ENCODE data around the gene IDNK.

IDNK gene

DNA sequence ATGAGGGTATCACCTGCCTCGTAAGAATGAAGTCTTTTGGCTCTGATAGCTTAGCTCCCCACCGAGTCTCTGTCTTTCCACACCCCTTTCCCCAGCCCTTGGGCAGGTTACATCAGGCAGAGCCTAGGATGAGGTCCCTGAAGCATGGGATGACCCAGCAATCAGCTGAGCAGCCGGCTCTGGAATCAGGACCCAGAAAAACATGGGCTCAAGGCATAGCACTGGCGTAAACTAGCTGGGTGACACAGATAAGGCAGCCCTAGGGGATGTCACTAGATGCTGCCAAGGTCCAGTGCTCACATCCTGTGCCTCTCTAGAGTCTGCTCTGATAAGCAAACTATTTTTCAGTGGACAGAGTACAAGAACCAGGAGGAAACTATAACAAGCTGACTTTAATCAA is 26.6 kb downstream of the IDNK start:
- Histone ChIP-seq H3K9ac (ENCODE audit: low read depth, low read length) (no peak overlapping the region), H3K36me3 (ENCODE audit: insufficient read depth, low read length) (peaks cover 16% of the 10 kb centered on the region), H3K9me3 (ENCODE audit: control insufficient read depth, insufficient read depth, low read length) (no peaks in the 10 kb centered on the region), H3K4me1 (ENCODE audit: insufficient read depth, low read length) (no peaks in the 10 kb centered on the region)

DNA sequence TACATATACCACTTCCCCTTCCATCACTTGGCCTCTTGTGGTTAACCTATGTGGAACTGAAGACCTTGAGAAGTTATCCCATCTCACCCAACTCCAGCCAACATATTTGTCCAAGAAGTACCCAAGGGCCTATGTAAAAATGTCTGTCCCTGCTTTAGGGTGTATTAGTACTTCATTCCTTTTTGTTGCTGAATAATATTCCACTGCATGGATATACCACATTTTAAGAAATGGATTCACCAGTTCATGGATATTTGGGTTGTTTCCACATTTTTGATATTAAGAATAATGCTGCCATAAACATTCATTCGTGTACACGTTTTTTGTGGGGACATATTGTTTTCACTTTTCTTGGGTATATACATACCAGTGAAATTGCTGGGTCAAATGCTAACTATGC is 28.6 kb downstream of the IDNK start:
- H3K36me3 ChIP-seq (ENCODE audit: insufficient read depth, low read length), result peaks cover 16% of the 10 kb centered on the region
- H3K4me1 ChIP-seq (ENCODE audit: insufficient read depth, low read length), result no peaks in the 10 kb centered on the region
- H3K9me3 ChIP-seq (ENCODE audit: control insufficient read depth, insufficient read depth, low read length), result no peaks in the 10 kb centered on the region
- H3K9ac ChIP-seq (ENCODE audit: low read depth, low read length), result no peak overlapping the region

DNA sequence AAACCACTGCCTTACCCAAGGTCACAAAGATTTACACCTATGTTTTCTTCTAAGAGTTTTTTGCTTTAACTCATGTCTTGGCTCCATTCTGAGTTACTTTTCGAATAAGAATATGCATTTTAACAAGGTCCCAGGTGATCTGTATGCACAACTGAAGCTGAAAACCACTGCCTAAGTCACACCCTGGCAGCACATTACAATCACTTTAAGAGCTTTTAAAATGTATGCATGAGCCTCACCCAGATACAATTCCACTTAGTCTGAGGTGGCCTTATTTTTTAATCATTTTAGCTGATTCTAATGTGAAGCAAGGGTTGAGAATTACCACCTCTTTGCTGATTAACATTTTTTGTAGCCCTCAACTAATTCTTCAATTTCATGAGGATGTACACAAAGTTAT is 29.5 kb downstream of the IDNK start:
- Histone ChIP-seq H3K36me3 (ENCODE audit: insufficient read depth, low read length) (peaks cover 16% of the 10 kb centered on the region), H3K9ac (ENCODE audit: low read depth, low read length) (no peak overlapping the region), H3K9me3 (ENCODE audit: control insufficient read depth, insufficient read depth, low read length) (no peaks in the 10 kb centered on the region), H3K4me1 (ENCODE audit: insufficient read depth, low read length) (no peaks in the 10 kb centered on the region)

DNA sequence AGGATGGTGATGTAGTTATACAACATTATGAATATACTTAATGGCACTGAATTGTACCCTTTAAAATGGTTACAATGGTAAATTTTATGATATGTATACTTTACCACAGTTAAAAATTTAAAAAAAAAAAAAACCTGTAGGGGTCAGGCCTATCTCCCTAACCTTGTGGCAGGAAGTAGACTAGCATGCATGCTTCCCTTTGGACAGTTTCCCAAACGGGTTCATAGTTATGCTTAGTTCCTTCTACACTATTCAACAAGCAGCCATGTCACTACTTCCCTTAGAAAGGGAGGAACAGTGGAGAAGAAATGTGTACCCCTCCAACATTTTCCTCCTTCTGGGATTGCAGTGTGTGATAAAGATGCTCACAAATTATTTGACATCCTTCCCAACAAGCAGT is 32.5 kb downstream of the IDNK start:
- H3K9me3 ChIP-seq (ENCODE audit: control insufficient read depth, insufficient read depth, low read length), result no peaks in the 10 kb centered on the region
- no peaks in the 10 kb centered on the region for H3K4me1 ChIP-seq (ENCODE audit: insufficient read depth, low read length)
- H3K9ac ChIP-seq (ENCODE audit: low read depth, low read length), result no peak overlapping the region
- H3K36me3 ChIP-seq (ENCODE audit: insufficient read depth, low read length), result peaks cover 21% of the 10 kb centered on the region

DNA sequence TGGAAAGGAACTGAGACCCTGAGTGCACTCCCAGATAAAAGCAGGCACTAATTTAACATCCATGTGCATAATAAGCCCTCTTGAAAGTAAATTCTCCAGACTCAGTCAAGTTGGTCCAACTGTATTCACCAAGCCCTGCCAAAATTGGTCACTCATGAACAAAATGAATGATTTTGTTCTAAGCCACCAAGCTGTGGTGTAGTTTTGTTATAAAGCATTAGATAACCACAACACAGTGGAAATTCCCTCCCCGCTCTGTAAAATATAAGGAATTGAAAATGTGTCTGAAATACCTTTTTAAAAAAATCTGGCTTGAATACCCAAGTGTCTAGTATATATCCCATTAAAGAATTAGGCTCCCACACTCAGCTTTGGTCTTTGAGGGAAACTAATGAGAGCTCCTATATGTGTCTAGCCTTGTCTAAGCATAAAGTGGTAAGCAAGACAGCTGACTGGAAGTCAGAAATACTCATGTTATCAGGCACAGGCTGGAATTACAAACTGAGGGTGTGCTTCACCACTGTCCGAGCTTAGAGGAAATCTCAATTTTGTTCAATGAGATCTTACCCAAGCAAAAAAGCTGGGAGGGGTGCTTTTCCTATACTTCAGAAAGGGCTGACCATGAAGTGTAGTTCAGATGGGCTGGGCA is 33.2 kb downstream of the IDNK start:
- Histone ChIP-seq H3K9me3 (ENCODE audit: control insufficient read depth, insufficient read depth, low read length) (no peaks in the 10 kb centered on the region), H3K36me3 (ENCODE audit: insufficient read depth, low read length) (peaks cover 21% of the 10 kb centered on the region), H3K4me1 (ENCODE audit: insufficient read depth, low read length) (no peaks in the 10 kb centered on the region), H3K9ac (ENCODE audit: low read depth, low read length) (no peak overlapping the region)

DNA sequence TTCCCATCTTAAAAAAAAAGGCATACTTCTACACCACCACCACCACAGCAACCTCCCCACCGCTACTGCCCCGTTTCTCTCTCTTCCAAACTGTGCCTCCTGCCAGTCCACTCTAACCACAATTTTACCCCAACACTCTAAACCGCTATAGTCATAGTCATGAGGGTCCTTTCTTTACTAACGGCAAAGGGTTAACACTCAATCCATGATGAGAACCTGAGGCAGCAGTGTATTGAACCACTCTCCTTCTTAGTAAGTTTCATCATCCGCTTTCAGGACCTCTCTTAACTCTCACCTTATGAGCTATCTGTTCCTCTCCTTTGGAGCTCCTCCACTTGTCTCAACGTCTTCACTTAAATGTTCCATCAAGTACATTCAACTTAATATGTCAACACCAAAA is 34.0 kb downstream of the IDNK start:
- Histone ChIP-seq H3K4me1 (ENCODE audit: insufficient read depth, low read length) (no peaks in the 10 kb centered on the region), H3K36me3 (ENCODE audit: insufficient read depth, low read length) (peaks cover 21% of the 10 kb centered on the region), H3K9me3 (ENCODE audit: control insufficient read depth, insufficient read depth, low read length) (no peaks in the 10 kb centered on the region), H3K9ac (ENCODE audit: low read depth, low read length) (no peak overlapping the region)

DNA sequence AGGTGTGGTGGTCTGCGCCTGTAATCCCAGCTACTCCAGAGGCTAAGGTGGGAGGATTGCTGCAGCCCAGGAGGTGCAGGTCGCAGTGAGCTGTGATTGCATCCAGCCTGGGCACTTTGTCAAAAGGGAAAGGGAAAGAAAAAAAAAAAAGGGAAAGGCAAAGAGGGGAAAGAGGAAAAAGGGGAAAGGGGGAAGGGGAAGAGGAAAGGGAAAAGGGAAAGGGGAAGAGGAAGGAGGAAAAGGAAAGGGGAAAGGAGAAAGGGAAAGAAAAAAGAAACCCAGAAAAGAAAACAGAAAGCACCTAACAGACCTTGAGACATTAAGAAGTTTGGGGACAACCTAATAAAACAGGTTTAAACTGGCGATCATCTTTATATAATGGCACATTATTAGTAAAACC is 40.0 kb downstream of the IDNK start:
- Histone ChIP-seq H3K9ac (ENCODE audit: low read depth, low read length) (no peak overlapping the region), H3K9me3 (ENCODE audit: control insufficient read depth, insufficient read depth, low read length) (no peaks in the 10 kb centered on the region), H3K36me3 (ENCODE audit: insufficient read depth, low read length) (peaks cover 16% of the 10 kb centered on the region), H3K4me1 (ENCODE audit: insufficient read depth, low read length) (no peaks in the 10 kb centered on the region)

DNA sequence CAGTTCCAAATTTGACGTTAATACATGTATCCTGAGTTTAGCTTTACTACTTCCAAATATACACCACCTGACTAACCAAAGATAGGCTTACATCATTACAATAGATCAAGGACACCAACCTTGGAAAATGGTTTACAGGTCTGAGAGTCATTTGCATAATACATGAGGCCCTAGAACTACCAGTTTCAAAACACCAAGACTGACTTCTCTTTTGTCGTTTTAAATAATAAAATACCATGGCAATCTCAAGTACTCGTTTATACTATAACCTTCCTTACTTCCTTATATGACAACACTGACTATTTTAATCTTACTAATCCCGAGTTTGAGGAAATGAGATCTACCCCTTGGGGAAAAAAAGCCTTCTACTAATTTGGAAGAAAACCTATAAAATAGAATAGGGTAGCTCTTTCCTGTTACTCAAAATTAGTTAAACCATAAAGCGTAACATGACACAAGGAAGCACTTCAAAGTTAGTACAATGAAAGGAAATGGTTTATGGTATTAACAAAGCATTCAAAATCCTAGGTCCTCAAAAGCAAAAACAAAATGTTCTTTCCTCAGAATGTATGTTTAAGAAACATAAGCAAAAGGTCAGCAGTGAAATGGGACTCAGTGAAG is 42.7 kb downstream of the IDNK start:
- no peak overlapping the region for H3K9ac ChIP-seq (ENCODE audit: low read depth, low read length)
- peaks cover 12% of the 10 kb centered on the region for H3K36me3 ChIP-seq (ENCODE audit: insufficient read depth, low read length)
- no peaks in the 10 kb centered on the region for H3K9me3 ChIP-seq (ENCODE audit: control insufficient read depth, insufficient read depth, low read length)
- H3K4me1 ChIP-seq (ENCODE audit: insufficient read depth, low read length), result no peaks in the 10 kb centered on the region

DNA sequence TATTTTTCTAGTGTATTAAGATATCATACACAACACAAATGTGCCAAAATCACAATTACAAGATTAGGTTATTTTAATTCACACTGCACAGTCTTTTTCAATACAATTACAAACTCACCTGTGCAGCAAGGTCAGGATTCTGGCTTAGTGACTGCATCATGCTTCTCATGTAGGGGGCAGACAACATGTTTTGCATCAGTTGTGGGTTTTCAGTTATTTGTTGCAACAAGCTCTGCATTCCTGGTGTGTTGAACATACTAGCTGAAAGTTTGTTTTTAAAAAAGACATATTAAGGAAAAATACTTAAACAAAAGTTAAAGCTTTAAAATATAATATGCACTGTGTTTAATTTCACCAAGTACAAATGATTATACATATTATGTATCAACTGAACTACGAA is 46.1 kb downstream of the IDNK start:
- H3K4me1 ChIP-seq (ENCODE audit: insufficient read depth, low read length), result no peaks in the 10 kb centered on the region
- H3K9ac ChIP-seq (ENCODE audit: low read depth, low read length), result no peak overlapping the region
- peaks cover 1% of the 10 kb centered on the region for H3K36me3 ChIP-seq (ENCODE audit: insufficient read depth, low read length)
- H3K9me3 ChIP-seq (ENCODE audit: control insufficient read depth, insufficient read depth, low read length), result no peaks in the 10 kb centered on the region

DNA sequence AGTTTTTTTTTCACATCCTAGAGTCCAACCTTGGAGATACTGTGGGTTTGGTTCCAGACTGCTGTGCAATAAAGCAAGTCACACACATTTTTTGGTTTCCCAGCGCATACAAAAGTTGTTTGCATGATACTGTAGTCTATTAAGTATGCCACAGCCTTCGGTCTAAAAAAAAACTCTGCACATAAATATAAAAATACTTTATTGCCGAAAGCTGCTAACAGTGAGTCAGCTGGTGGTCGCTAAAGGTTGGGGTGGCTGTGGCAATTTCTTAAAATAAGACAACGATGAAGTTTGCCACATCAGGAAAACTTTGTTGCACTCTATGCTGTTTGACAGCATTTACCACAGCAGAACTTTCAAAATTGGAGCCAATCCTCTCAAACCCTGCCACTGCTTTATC is 47.4 kb downstream of the IDNK start:
- Histone ChIP-seq H3K9me3 (ENCODE audit: control insufficient read depth, insufficient read depth, low read length) (no peaks in the 10 kb centered on the region), H3K9ac (ENCODE audit: low read depth, low read length) (no peak overlapping the region), H3K36me3 (ENCODE audit: insufficient read depth, low read length) (no peaks in the 10 kb centered on the region; the same call in 1 of the 2 replicates), H3K4me1 (ENCODE audit: insufficient read depth, low read length) (no peaks in the 10 kb centered on the region)

DNA sequence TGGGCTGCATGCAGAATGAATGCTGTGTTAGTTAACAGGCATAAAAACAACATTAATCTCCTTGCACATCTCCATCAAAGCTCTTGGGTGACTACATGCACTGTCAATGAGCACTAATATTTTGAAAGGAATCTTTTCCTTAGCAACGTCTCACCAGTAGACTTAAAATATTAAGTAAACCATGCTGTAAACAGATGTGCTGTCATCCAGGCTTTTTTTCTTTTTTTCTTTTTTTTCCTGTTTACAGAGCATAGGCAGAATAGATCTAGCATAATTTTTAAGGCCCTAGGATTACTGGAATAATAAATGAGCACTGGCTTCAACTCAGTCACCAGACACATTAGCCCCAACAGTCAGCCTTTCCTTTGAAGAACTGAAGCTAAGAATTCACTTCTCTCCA is 48.5 kb downstream of the IDNK start:
- H3K4me1 ChIP-seq (ENCODE audit: insufficient read depth, low read length), result no peaks in the 10 kb centered on the region
- no peaks in the 10 kb centered on the region for H3K9me3 ChIP-seq (ENCODE audit: control insufficient read depth, insufficient read depth, low read length)
- no peaks in the 10 kb centered on the region; the same call in 1 of the 2 replicates for H3K36me3 ChIP-seq (ENCODE audit: insufficient read depth, low read length)
- H3K9ac ChIP-seq (ENCODE audit: low read depth, low read length), result no peak overlapping the region

DNA sequence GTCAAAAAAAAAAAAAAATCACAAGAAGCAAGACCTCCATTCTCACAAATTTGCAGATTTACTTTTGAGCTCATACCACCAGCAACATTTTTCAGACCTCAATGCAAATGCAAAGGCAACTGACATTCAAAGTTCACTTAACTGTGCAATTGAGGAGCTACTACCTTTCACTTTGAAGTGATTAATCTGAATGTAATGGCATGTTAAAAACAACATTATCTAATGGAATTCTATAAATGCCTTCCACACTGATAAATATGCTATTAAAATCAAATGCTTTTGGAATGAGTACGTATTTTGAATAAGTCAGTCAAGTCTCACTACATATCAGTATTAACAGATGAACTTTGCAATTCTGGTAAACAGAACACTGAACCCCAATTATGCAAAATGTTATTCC is 52.5 kb downstream of the IDNK start:
- H3K9ac ChIP-seq (ENCODE audit: low read depth, low read length), result no peak overlapping the region
- peaks cover 4% of the 10 kb centered on the region for H3K36me3 ChIP-seq (ENCODE audit: insufficient read depth, low read length)
- H3K9me3 ChIP-seq (ENCODE audit: control insufficient read depth, insufficient read depth, low read length), result no peaks in the 10 kb centered on the region
- peaks cover 1% of the 10 kb centered on the region for H3K4me1 ChIP-seq (ENCODE audit: insufficient read depth, low read length)

DNA sequence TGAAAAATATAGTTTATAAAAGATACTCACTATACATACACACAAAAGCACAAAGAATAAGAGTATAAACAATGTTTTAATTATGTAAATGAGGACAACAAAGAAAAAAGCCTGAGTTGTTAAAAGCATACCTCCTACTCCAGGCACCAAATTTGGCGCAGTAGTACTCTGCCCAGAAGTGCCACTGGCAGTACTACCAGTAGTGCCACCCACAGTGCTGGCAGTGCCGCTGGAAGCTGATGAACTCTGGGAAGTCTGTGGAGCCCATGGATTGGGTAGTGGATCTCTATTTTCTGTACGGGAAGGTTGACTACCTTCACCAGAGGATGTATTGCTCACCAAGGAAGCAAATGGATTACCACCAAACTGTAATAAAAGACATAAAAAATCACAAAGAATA is 54.7 kb downstream of the IDNK start:
- H3K9ac ChIP-seq (ENCODE audit: low read depth, low read length), result no peak overlapping the region
- peaks cover 9% of the 10 kb centered on the region for H3K4me1 ChIP-seq (ENCODE audit: insufficient read depth, low read length)
- peaks cover 4% of the 10 kb centered on the region for H3K36me3 ChIP-seq (ENCODE audit: insufficient read depth, low read length)
- no peaks in the 10 kb centered on the region for H3K9me3 ChIP-seq (ENCODE audit: control insufficient read depth, insufficient read depth, low read length)

DNA sequence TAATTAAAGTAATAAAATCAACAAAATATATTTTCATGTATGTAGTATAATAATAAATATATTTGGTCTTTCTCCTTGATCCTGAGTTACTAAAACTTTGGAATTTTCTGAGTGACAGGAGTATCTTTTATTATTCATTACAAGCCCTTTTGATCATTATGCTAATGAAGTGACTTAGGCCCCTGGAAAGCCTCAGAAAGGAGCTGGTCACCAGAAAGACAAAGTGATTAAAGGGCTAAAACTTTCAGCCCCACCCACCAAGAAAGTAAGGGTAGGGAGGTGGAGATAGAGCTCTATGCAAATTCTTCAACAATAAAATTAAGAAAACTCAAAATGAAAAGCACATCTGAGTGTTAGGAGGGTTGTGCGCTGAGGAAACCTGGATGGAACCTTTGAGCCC is 57.3 kb downstream of the IDNK start:
- Histone ChIP-seq H3K9me3 (ENCODE audit: control insufficient read depth, insufficient read depth, low read length) (no peaks in the 10 kb centered on the region), H3K4me1 (ENCODE audit: insufficient read depth, low read length) (peaks cover 9% of the 10 kb centered on the region), H3K36me3 (ENCODE audit: insufficient read depth, low read length) (peaks cover 4% of the 10 kb centered on the region), H3K9ac (ENCODE audit: low read depth, low read length) (no peak overlapping the region)

DNA sequence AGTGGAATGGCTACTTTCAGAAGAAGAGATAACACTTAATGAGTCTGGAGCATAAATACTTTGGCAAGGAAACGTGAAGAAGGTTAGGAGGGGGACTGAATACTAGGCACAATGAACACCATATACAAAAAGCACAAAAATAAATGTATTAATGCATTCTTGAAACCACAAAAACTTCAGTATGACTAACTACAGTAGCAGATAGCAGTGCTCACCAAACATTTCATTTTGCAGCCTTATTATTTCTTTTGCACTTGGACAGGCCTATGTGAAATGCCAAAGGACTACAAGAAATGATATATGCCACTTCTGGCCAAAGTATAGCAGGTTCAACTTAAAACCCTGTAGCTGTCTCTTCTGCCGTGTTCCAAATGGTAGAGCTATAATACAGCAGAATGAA is 58.5 kb downstream of the IDNK start:
- Histone ChIP-seq H3K9ac (ENCODE audit: low read depth, low read length) (no peak overlapping the region), H3K36me3 (ENCODE audit: insufficient read depth, low read length) (peaks cover 4% of the 10 kb centered on the region), H3K4me1 (ENCODE audit: insufficient read depth, low read length) (peaks cover 9% of the 10 kb centered on the region)

More for the DNA sequence above, 58.5 kb downstream of the IDNK start:
- H3K9me3 ChIP-seq (ENCODE audit: control insufficient read depth, insufficient read depth, low read length), result no peaks in the 10 kb centered on the region
